Superior temporal gyrus (tissue), 1 donor: ENCODE measurements around the gene THSD4.
"Not testable (repeated sequence)": the region's sequence is repeated elsewhere in the genome, so short reads cannot be mapped to it uniquely, and the experiment has no call there.

ENCODE experiments used
- DNase-seq: peaks from one replicate; pipeline ENCODE4 v3.0.0-alpha.2; 2016; ENCODE audit errors: extremely low spot score

THSD4 gene

DNA sequence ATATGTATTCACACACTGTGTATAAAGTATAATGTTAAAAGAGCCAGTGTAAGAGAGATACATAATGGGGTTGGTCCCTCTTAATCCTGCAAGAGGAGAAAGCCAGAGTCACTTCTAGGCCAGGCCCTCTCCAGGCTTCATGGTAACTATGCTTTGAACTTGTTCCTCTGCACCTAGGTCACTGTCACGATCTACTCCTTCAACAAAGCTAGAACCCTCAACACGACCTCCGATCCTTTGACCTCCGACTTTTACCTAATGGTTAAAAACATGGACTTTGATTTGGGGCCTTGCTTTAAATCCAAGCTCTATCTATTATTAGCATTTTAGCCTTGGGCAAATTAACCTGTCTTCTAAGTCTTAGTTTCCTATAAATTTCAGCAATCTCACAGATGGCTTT, 541.2 kb downstream of the THSD4 start:
- DNase-seq = no peak

DNA sequence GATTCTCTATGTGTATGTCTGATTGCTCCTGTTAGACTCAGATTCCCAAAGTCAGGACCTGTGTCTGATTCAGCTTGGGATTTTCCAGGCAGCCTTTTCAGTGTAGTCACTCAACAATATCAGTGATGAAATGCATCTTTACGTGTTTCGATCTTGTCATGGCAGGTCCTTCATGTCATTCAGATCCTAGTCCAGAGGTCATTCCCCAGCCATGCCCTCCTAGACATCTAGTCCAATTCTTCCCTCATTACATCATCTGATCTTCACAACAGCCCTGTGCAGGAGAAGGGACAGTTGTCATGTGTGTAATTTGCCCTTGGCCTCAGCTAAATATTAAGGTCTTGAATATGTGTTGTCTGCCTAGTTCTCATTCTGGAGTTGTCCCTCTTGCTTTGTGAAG, 541.9 kb downstream of the THSD4 start:
- DNase-seq = no peak

DNA sequence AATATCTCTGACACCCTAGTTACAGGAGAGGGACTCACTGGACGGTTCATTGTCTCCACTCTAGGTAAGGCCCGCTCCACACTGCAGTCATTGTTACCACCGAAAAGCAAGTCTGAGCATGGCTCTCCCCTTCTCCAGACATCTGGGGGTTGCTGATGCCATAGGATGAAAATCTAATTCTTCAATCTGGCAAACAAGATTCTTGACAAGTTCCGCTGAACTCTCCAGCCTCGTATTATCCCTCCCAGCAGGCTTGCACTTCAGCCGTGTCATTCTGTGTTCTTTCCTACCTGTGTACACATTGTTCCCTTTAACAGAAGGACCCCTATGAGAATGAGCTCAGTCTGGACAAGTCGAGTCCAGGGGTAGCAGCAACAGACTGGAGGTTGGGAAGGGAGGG, 542.8 kb downstream of the THSD4 start:
- DNase-seq = no peak

DNA sequence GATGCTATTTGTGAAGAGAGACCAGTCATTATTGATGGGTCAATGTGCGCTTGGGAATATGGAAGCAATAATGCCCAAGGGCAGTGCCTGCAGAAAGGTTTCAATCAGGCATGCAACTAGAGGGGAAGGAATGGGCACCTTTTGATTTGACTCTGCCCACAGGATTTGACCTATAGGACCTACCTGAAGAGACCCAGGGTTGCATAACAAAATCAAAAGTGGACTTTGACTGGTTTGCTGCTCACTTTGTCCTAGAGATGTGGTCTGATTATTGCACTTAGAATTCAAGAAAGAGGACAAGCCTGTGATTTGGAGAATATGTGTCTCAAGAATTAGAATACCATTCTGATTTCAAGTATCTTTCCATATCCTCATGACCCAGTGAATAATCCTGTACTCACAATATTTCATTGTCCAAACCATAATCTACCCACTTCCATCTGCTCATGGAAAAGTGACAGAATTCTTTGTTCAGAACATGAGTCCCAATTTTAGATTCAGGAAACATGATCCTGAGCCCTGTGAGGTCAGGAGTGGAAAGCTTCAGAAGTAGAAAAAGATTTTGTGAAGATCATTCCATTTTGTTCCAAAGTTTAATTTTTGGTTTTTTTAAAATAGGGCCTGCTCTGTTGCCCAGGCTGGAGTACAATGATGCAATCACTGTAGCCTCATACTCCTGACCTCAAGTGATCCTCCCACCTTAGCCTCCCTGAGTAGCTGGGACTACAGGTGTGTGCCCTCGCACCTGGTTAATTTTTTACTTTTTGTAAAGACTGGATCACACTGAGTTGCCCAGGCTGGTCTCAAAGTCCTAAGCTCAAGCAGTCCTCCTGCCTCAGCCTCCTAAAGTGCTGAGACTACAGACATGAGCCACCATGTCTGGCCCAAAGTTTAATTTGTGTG, 543.8 kb downstream of the THSD4 start:
- no peak for DNase-seq

DNA sequence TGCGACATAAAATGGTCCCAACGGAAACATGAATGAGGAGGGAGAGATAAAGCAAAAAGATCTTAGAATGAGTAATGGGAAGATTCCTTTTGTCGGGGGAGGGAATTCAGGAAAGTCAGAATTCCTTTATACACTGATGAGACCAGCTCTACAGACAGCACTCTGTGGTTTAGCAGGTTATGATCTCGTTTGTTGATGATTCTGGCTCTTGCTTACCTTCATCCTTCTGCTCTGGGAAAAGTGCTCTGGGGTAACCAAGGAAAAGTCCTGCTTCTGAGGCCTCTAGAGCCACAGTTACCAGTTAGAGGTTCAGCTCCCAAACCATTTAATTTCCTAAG, 544.4 kb downstream of the THSD4 start:
- no peak for DNase-seq

DNA sequence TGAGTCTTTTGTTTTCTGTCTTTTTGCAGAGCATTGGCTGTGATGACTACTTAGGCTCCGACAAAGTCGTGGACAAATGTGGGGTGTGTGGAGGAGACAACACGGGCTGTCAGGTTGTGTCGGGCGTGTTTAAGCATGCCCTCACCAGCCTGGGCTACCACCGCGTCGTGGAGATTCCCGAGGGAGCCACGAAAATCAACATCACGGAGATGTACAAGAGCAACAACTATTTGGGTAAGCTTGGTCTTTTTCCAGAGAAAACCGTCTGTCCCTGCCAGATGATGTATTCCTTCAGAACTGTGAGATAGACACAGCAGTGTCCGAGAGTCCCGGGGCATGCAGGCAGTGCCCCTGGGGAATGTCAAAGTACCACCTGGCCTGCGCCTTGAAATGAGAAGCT, 545.2 kb downstream of the THSD4 start:
- peak; percentile 42 for DNase-seq

DNA sequence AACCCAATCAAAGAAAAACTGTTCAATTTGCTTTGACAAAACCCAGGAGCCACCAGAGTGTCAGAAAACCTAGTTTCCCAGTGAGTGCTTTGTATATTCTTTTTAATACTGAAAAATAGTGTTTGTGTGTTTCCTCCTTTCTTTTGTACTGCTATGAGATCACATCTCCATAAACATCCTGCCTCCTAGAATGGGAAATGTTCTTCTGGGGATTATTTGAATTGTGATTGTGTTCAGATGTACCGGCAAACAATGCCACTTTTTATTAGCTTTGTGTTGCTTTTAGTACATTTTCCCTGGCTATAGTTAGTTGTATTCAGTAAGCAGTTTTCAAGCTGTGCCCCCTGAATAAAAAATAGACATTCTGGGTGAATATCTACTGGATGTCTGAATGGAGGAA, 547.0 kb downstream of the THSD4 start:
- peak; percentile 58 for DNase-seq

DNA sequence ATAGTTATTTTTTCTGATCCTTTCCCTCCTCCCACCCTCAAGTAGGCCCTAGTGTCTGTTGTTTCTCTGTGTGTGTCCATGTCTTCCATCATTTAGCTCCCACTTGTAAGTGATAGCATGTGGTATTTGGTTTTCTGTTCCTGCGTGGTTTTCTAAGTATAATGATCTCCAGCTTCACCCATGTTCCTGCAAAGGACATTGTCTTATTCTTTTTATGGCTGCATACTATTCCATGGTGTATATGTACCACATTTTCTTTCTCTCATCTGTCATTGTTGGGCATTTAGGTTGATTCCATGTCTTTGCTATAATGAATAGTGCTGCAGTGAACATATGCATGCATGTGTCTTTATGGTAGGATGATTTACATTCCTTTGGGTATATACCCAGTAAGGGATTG, 549.4 kb downstream of the THSD4 start:
- no peak for DNase-seq

DNA sequence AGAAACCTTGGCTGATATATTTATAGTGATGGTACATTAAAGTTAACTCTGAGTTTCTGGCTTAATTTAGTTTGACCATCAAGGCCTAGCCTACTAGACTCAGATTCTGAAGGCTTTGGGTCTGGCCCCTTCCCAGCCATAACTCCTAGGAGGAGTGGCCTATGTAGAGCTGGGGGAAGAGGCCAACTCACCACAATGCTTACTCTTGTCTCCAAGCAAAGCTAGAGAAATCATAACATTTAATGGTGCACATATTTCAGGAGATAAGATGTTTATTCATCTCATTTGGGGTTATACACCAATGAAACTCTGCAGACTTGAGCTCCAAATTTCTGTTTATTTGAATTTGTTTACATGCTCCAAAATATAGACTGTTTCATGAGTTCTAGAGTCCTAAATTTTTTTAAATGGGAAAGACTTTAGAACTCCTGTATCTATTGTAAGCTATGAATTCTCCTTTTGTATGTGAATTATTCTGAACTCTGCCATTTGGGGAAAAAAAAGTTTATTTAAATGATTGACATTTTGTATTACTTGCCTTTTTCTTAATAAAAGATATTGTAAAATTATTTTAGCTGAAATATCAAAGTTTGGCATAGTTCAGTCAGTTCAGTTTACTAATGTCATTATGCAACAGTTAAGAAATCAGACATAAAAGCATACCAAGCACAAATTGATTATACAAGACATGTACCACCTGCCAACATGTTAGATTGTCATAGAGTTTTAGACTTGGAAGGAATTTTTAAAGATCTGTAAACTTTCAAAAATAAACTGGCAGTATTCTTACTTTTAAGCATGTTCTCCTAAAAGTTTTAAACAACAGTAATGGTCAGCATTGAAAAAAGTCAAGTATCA, 551.7 kb downstream of the THSD4 start:
- no peak for DNase-seq

DNA sequence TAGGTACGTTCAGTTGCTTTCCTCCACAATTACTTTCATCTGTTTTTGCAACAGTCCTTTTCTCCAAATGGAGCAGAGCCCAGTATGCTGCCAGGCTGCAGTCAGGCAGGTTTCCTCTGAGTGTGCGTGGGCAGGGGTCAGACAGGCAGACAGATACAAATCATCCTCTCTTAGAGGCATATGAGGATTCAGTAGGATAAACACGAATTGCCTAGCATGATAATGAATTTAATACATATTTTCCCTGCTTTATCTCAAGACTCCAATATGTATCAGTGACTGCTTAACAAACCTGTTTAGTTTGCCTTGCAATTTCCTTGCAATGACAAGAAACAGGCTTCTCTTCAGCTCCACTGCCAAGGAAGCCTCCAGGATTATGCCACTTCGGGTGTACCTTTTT, 554.4 kb downstream of the THSD4 start:
- DNase-seq = no peak

DNA sequence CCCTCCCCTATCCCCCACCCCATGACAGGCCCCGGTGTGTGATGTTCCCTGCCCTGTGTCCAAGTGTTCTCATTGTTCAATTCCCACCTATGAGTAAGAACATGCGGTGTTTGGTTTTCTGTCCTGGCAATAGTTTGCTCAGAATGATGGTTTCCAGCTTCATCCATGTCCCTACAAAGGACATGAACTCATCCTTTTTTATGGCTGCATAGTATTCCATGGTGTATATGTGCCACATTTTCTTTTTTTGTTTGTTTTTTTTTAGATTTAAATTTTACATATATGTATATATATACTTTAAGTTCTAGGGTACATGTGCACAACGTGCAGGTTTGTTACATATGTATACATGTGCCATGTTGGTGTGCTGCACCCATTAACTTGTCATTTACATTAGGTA, 555.0 kb downstream of the THSD4 start:
- not testable (repeated sequence) for DNase-seq

DNA sequence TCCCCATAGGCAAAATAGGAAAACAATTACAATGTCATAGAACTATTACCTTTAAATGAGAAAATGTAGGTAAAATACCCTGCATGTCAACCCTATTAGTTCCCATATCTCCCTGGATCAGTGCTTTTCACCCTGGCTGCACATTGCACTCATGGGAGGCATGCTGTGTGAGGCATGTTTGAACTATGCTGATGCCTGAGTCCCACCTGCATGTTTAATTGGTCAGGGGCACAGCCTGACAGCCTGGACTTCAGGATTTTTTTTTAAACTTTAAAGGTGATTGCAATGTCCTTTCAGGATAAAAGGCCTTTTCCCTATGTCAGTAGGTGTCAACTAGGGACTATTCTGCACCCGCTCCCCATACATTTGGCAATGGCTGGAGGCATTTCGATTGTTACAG, 559.1 kb downstream of the THSD4 start:
- DNase-seq = no peak

DNA sequence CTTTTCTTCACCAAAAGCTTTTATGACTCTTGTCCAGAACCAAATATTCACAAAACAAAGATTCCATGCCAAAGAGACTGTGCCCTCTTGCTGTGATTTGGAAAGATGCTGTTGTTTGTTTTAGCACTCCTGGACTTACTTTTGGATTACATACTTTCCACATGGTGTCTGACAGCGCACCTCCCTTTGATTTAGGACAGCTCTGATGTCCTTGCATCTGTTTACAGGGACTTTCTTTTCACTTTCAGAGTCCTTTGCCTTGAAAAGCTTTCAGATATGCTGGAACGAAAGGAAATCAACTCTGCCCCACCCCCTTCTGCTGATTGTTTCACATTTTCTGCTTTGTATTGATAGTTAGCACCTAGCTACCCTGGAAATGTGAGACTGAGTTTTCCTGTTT, 562.1 kb downstream of the THSD4 start:
- no peak for DNase-seq

DNA sequence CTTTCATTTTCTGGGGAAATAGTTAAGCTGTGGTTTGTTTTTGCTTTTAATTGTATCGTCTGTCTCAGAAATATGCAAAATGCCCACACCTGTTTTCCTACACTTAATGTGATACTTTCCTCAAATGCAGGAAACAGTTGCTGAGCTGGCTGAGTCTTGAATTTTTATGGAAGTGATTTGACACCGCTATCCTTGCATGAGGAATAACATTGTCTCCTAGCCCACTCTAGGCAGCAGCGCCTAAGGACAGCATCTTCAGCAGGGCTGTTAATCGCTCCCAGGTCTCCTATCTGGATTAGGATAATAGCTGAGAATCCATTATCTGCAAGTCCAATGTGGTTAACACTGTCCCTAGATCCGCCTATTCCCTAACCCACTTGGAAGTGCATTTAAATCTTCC, 562.5 kb downstream of the THSD4 start:
- no peak for DNase-seq

DNA sequence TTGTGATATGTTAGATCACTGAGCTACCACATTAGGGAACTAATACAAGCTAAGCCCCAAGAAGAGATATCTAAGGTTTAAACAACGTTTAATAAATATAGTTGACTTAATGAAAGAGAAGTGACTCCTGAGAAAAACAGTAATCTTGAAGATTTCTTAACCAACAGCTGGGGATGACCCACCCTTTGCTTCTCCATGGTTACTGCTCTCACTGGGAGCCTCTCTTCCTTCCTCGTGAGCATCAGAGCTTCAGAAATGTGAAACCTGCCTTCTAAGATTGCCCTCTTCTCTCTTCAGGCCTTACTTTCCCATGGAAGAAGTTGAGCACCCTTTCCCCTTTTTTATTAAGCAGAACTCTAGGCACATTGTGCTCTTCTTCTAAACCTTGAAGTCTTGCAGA, 562.9 kb downstream of the THSD4 start:
- no peak for DNase-seq

DNA sequence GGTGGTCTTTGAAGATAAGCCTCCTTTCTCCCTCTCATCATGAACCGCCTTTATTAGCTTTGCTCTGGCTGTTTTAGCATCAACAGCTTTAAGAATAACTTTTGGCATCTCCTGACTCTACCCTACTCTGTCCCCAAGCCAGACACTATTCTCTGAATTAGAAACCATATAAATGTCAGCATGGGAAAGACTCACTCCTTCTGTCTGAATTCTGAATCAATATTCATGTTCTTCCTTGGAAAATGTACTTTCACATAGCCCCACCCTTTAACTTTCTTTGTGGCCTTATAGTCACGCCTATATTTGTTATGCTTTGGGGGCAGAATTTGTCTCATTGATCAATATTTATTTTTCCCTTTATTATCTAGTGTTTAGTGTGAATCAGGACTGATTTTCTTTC, 563.3 kb downstream of the THSD4 start:
- DNase-seq = no peak

DNA sequence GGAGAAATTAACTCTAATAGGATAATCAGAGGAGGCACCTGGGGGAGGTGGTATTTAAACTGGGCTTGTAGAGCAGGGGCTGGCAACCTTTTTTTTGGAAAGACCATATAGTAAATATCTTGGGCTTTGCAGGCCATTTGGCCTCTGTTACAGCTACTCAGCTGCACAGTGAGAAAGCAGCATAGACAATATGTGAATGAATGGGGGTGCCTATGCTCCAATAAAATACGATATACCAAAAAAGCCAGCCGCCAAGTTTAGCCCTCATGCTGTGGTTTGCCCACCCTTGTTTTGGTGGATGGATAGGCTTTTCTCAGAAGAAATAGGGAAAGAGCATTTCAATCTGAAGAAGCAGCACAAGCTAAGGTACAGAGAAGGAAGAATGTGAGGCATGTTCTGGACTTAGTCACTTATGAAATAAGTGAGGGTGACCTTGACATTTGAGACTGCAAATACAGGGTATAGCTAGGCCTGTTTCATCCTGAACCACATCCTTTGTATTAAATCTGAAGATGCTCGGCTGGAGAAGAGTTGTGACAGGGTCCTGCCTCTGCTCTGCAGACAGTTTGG, 564.0 kb downstream of the THSD4 start:
- no peak for DNase-seq

DNA sequence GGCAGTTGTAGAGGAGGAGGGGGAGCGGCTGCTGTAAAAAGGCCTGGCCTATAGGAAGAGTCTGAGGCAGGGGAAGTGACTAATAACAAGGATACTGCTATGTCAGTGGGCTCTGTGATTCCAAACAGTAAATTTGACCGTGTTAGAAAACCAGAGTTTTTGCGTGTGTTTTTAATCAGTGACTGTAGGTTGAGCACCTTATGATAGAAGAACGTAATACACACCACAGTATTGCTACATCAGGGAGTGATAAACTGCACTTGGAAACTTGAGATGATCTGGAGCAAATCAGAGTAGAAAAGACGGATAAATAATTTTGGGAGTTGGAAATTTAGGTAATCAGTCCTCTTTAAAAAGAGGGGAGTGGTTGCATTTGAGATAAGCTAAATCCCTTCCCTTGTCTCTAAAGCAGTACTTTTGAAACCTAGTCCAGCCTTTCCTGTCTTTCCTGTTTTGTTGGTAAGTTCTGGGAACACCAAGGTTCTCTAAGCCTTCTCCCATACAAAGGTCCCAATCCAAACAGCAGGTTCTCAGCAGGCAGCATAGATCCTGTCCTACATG, 564.6 kb downstream of the THSD4 start:
- DNase-seq = no peak

DNA sequence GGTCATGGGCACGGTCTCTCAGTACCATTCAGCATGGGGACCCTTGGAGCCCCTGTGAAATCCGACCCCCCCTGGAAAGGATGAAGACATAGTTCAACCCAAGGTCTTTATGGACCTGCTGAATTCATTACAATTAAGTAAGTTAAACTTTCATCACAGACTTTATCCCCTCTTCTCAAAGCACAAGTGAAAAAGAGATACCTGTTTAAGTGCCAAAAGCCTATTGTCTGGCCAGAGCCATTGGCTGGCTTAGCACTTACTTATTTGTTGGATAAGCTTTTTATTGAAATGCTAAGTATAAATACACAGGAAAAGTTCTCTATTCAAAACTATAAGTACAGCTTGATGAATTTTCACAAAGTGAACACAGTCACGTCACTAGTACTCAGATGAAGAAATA, 566.7 kb downstream of the THSD4 start:
- DNase-seq = no peak

DNA sequence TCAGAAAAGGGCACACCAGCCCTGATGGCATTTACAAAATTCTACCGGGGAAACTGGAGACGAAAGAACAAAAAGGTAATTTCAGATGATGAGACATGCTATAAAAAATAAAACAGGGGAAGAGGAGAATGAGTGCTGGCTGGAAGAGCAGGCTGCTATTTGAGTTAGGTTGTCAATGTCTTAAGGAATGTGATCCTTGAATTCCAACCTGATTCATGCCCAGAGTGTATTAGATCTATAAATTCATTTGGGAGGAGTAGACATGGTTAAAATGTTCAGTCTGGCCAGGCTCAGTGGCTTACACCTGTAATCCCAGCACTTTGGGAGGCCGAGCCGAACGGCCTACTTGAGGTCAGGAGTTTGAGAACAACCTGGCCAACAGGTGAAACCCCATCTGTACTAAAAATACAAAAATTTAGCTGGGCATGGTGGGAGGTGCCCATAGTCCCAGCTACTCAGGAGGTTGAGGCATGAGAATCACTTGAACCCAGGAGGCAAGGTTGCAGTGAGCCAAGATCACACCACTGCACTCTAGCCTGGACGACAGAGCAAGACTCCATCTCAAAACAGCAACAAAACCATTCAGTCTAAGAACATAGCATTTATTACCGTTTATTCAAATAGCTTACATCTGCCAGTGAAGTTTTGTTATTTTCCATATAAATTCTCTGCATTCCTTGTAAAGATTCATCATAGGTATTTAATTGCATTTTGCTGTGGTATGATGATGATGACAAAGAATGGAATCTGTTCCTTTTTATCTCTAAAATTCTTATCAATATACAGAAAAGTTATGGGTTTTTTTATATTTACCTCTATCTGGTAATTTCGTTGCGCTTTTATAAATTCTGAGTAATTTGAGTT, 568.4 kb downstream of the THSD4 start:
- DNase-seq = no peak

DNA sequence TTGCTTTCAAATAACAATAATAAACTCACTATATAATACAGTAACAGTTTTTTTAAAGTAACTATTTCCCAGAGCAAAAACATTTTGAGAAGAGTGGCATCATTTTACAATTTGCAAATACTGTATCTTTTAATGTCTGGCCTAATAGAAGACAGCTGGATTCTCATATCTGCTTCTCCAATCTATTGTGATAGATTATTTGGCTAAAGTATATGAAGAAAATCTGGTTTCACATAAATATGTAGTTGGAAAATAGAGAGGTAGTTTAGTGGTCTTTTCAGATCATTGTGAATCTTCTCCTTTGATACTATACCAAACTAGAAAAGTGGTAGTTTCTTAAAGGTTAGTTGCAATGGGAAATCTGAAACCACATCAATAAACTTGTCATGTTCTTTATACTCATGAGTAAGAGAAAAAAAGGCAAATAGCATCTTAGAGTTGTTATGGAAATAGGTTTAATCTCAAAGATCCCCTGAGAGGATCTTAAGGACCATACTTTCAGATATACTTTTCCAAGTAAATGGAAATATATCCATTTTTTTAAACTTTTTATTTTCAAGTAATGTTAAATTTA, 570.2 kb downstream of the THSD4 start:
- DNase-seq = no peak
